Liver (tissue), 9 donors: ENCODE results near the gene TGFBR3L. TPM values are rescaled to one million over a fixed set of nuclear protein-coding genes. Genes with fewer than 3 reads are reported as not detected.
A peak's percentile ranks its signal among the peaks of the same experiment; 100 is the strongest.

Experiments
- DNase-seq: peaks from one replicate; pipeline ENCODE4 v3.0.0-alpha.2; 2017; ENCODE audit warnings: low spot score
- H3K27ac ChIP-seq, 2 donors: one replicate each; pipeline ENCODE4 v1.7.0; 2013; ENCODE audit warnings: inconsistent platforms in 2 of 2, low read length in 2 of 2, control low read depth in 1 of 2, low read depth in 1 of 2, mild to moderate bottlenecking in 1 of 2
- H3K27me3 ChIP-seq, 4 donors: one replicate each; pipeline versions ENCODE4 v1.6.1 to v1.7.0; 2013; ENCODE audit warnings: low read length in 3 of 4, inconsistent platforms in 1 of 4, mild to moderate bottlenecking in 1 of 4, moderate library complexity in 1 of 4; ENCODE audit not compliant: control insufficient read depth in 4 of 4, insufficient read depth in 4 of 4
- H3K36me3 ChIP-seq, 4 donors: one replicate each; pipeline versions ENCODE4 v1.6.1 to v1.7.0; 2013; ENCODE audit warnings: low read length in 3 of 4, mild to moderate bottlenecking in 3 of 4, low read depth in 1 of 4, moderate library complexity in 1 of 4; ENCODE audit not compliant: control insufficient read depth in 4 of 4, insufficient read depth in 3 of 4
- H3K4me1 ChIP-seq, 4 donors: one replicate each; pipeline versions ENCODE4 v1.6.1 to v1.7.0; 2013; ENCODE audit warnings: low read length in 3 of 4, mild to moderate bottlenecking in 3 of 4, moderate library complexity in 1 of 4; ENCODE audit not compliant: control insufficient read depth in 4 of 4, insufficient read depth in 4 of 4
- H3K4me3 ChIP-seq, 3 donors: one replicate each; pipeline versions ENCODE4 v1.6.1 to v1.7.0; 2013; ENCODE audit warnings: low read length in 3 of 3, control low read depth in 1 of 3, low read depth in 1 of 3, mild to moderate bottlenecking in 1 of 3
- H3K9ac ChIP-seq, 2 donors: one replicate each; pipeline ENCODE4 v1.7.0; 2013; ENCODE audit warnings: low read length in 2 of 2, mild to moderate bottlenecking in 2 of 2, moderate library complexity in 2 of 2, control low read depth in 1 of 2, low read depth in 1 of 2
- H3K9me3 ChIP-seq, 4 donors: one replicate each; pipeline versions ENCODE4 v1.6.1 to v1.7.0; 2013; ENCODE audit warnings: low read length in 3 of 4; ENCODE audit not compliant: control insufficient read depth in 4 of 4
- ATF3 ChIP-seq: IDR thresholded peaks from 2 replicates; pipeline ENCODE4 v1.6.1; 2016; ENCODE audit warnings: antibody characterized with exemption
- CTCF ChIP-seq: fragments of 150-350 bp; IDR thresholded peaks from 2 replicates; pipeline ENCODE4 v1.5.1; 2017; ENCODE audit warnings: improper control_type of control experiment, low read depth, low read length; ENCODE audit not compliant: missing input control
- EGR1 ChIP-seq, 2 donors: IDR thresholded peaks; 2 replicates each; pipeline ENCODE4 v1.6.1; 2016 to 2018; ENCODE audit warnings: antibody characterized with exemption in 2 of 2, low read depth in 2 of 2
- FOXA1 ChIP-seq: IDR thresholded peaks from 2 replicates; pipeline ENCODE4 v1.6.1; 2016; ENCODE audit warnings: antibody characterized with exemption
- FOXA2 ChIP-seq: IDR thresholded peaks from 2 replicates; pipeline ENCODE4 v1.6.1; 2016; ENCODE audit warnings: antibody characterized with exemption
- GABPA ChIP-seq, 2 donors: IDR thresholded peaks in 1 of 2; conservative IDR thresholded peaks in 1 of 2; 2 replicates each; pipeline ENCODE4 v1.6.1; 2016; ENCODE audit warnings: antibody characterized with exemption in 2 of 2, mild to moderate bottlenecking in 1 of 2, moderate library complexity in 1 of 2
- HNF4A ChIP-seq, 2 donors: conservative IDR thresholded peaks; 2 replicates each; pipeline ENCODE4 v1.6.1; 2016; ENCODE audit warnings: antibody characterized with exemption in 2 of 2, mild to moderate bottlenecking in 2 of 2
- HNF4G ChIP-seq: IDR thresholded peaks from 2 replicates; pipeline ENCODE4 v1.6.1; 2016; ENCODE audit warnings: antibody characterized with exemption
- JUND ChIP-seq, 2 donors: IDR thresholded peaks; 2 replicates each; pipeline ENCODE4 v1.6.1; 2016; ENCODE audit warnings: antibody characterized with exemption in 2 of 2
- MAX ChIP-seq: IDR thresholded peaks from 2 replicates; pipeline ENCODE4 v1.6.1; 2016; ENCODE audit warnings: antibody characterized with exemption
- NR2F2 ChIP-seq: IDR thresholded peaks from 2 replicates; pipeline ENCODE4 v1.6.1; 2016; ENCODE audit warnings: antibody characterized with exemption
- RAD21 ChIP-seq, 2 donors: IDR thresholded peaks; 2 replicates each; pipeline ENCODE4 v1.6.1; 2016; ENCODE audit warnings: antibody characterized with exemption in 2 of 2, mild to moderate bottlenecking in 2 of 2
- REST ChIP-seq: IDR thresholded peaks from 2 replicates; pipeline ENCODE4 v1.6.1; 2016; ENCODE audit warnings: antibody characterized with exemption, mild to moderate bottlenecking
- RXRA ChIP-seq, 2 donors: IDR thresholded peaks; 2 replicates each; pipeline ENCODE4 v1.6.1; 2017 to 2018; ENCODE audit warnings: antibody characterized with exemption in 2 of 2, mild to moderate bottlenecking in 1 of 2
- SP1 ChIP-seq: IDR thresholded peaks from 2 replicates; pipeline ENCODE4 v1.6.1; 2018; ENCODE audit warnings: antibody characterized with exemption, mild to moderate bottlenecking
- TAF1 ChIP-seq: conservative IDR thresholded peaks from 2 replicates; pipeline ENCODE4 v1.6.1; 2016; ENCODE audit warnings: antibody characterized with exemption, mild to moderate bottlenecking
- YY1 ChIP-seq: IDR thresholded peaks from 2 replicates; pipeline ENCODE4 v1.6.1; 2016; ENCODE audit warnings: antibody characterized with exemption, mild to moderate bottlenecking
- ZBTB33 ChIP-seq: IDR thresholded peaks from 2 replicates; pipeline ENCODE4 v1.6.1; 2016; ENCODE audit warnings: antibody characterized with exemption
- WGBS: extraction: QIAGEN DNeasy Blood & Tissue Kit; methylation state at CpG from one replicate; pipeline ENCODE4 v1.1.7; 2013; 5-methylcytosine and 5-hydroxymethylcytosine counted together
- polyA plus RNA-seq, 2 donors: library from polyadenylated mRNA; stranded (reverse) in 1 of 2; unstranded in 1 of 2; fragments of 200-250 nt in 1 of 2; fragments of >200 nt in 1 of 2; fragmentation: Nextera tagmentation in 1 of 2; extraction: Ambion mirVana in 1 of 2; gene quantifications; one replicate each; pipeline versions ENCODE4 v1.2.1 to v1.2.3, GENCODE V29; 2013 to 2015
- total RNA-seq, 2 donors: library from RNA; depleted of rRNA; stranded (reverse); fragments of >200 nt; gene quantifications; one replicate each; pipeline ENCODE4 v1.2.3, GENCODE V29; 2014
- donor health status: healthy.
- donor health status: healthy.
- donor health status: healthy.
- donor health status: healthy.
- donor health status: healthy.

The TGFBR3L gene
- total and polyA plus RNA-seq, 4 donors = 0.32 to 2.5 (median 0.36) TPM; not detected in 1

- no peak for TF ChIP-seq JUND (IDR thresholded peaks at IDR 0.05)
- TF ChIP-seq RAD21 (IDR thresholded peaks at IDR 0.05) = peak; percentile 87 to 90
- no peak for TF ChIP-seq GABPA (IDR thresholded peaks at IDR 0.05 in 1 of 2, conservative IDR thresholded peaks at IDR 0.05 in 1 of 2)
- peak; percentile 4 for TF ChIP-seq MAX
- no peak for TF ChIP-seq YY1
- TF ChIP-seq EGR1 (IDR thresholded peaks at IDR 0.05; ENCODE audit: low read depth in 2 of 2) = no peak
- no peak for TF ChIP-seq HNF4G
- TF ChIP-seq HNF4A (conservative IDR thresholded peaks at IDR 0.05) = no peak
- peak; percentile 35 for TF ChIP-seq ATF3
- peak; percentile 81 for TF ChIP-seq CTCF
- TF ChIP-seq TAF1 = peak; percentile 7
- no peak for TF ChIP-seq FOXA2
- TF ChIP-seq FOXA1 = no peak
- TF ChIP-seq RXRA (IDR thresholded peaks at IDR 0.05) = no peak
- no peak for TF ChIP-seq ZBTB33
- no peak for TF ChIP-seq SP1
- peak; percentile 96 for TF ChIP-seq REST
- no peak for TF ChIP-seq NR2F2
- Histone ChIP-seq H3K27me3 (no peaks in the 10 kb centered on the region), H3K36me3 (peaks cover 3 to 12% (median 7%) of the 10 kb centered on the region in 4 donors), H3K9ac (peak overlapping the region; percentile 17 to 57), H3K4me1 (peaks cover 3 to 23% (median 11%) of the 10 kb centered on the region in 4 donors), H3K9me3 (no peaks in the 10 kb centered on the region), H3K4me3 (peak overlapping the region; percentile 44 to 73 (median 67)), H3K27ac (peak overlapping the region; percentile 77 to 95)
- peak; percentile 89 for DNase-seq
- WGBS = 26% methylated on average over 18 of the region's 18 CpGs
Observed at GRCh38 chr19:7944177-7944761, 29.6 kb downstream of the TGFBR3L start.
